H1 (cell line): Measurements from ENCODE around the gene TSKU.
"Not testable (repeated sequence)": the region's sequence is repeated elsewhere in the genome, so short reads cannot be mapped to it uniquely, and the experiment has no call there.

Source experiments
- EZH2 ChIP-seq: fragments of 200-600 bp; sonication (generic); IDR thresholded peaks from 2 replicates; pipeline ENCODE4 v1.7.1; 2012; ENCODE audit warnings: low read depth, mild to moderate bottlenecking, moderate library complexity, low read length, inconsistent platforms; ENCODE audit not compliant: severe bottlenecking
- HDAC2 ChIP-seq, 2 experiments: fragments of 300-600 bp in 1 of 2; sonication (generic) in 1 of 2; IDR thresholded peaks; 2 replicates each; pipeline ENCODE4 v1.6.1; 2011 to 2012; ENCODE audit warnings: low read depth in 2 of 2, low read length in 2 of 2, mild to moderate bottlenecking in 2 of 2, moderate library complexity in 2 of 2, borderline replicate concordance in 1 of 2, inconsistent platforms in 1 of 2
- JUN ChIP-seq: IDR thresholded peaks from 2 replicates; pipeline ENCODE4 v1.6.1; 2011; ENCODE audit warnings: low read depth, mild to moderate bottlenecking, improper control_type of control experiment, low read length
- POLR2A ChIP-seq, 2 experiments: IDR thresholded peaks; 1 replicate in 1 of 2; 2 replicates in 1 of 2; pipeline ENCODE4 v1.6.1; 2011; ENCODE audit warnings: low read depth in 2 of 2, low read length in 2 of 2, mild to moderate bottlenecking in 2 of 2; ENCODE audit errors: control extremely low read depth in 1 of 2
- YY1 ChIP-seq: IDR thresholded peaks from 2 replicates; pipeline ENCODE4 v1.6.1; 2011; ENCODE audit warnings: low read depth, mild to moderate bottlenecking, low read length
- TF ChIP-seq, protein P1 (sequence below), 3 experiments: IDR thresholded peaks; 1 replicate in 2 of 3; 2 replicates in 1 of 3; pipeline versions ENCODE4 v1.5.1 to v1.6.1; 2011; ENCODE audit warnings: low read length in 3 of 3, mild to moderate bottlenecking in 3 of 3, inconsistent platforms in 2 of 3, low read depth in 1 of 3, moderate library complexity in 1 of 3; ENCODE audit not compliant: insufficient read depth in 1 of 3; ENCODE audit errors: control extremely low read depth in 1 of 3
- TF ChIP-seq, protein P2 (sequence below): IDR thresholded peaks from 2 replicates; pipeline ENCODE4 v1.6.1; 2011; ENCODE audit warnings: low read depth, mild to moderate bottlenecking, low read length; ENCODE audit not compliant: insufficient read depth
- TF ChIP-seq, protein P3 (sequence below): IDR thresholded peaks from 2 replicates; pipeline ENCODE4 v1.6.1; 2011; ENCODE audit warnings: low read length, improper control_type of control experiment

DNA sequence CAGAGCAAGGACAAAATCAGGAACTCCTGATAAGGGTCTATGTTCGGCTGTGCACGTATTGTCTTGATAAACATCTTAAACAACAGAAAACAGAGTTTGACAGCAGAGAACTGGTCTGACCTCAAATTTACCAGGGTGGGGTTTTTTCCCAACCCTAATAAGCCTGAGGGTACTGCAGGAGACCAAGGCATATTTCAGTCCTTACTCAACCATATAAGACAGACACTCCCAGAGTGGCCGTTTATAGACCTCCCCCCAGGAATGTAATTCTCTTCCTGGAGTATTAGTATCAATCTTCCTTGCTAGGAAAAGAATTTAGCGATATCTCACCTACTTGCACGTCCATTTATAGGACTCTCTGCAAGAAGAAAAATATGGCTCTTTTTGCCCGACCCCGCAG is 32.5 kb downstream of the TSKU start:
- TF ChIP-seq, protein P1, sequence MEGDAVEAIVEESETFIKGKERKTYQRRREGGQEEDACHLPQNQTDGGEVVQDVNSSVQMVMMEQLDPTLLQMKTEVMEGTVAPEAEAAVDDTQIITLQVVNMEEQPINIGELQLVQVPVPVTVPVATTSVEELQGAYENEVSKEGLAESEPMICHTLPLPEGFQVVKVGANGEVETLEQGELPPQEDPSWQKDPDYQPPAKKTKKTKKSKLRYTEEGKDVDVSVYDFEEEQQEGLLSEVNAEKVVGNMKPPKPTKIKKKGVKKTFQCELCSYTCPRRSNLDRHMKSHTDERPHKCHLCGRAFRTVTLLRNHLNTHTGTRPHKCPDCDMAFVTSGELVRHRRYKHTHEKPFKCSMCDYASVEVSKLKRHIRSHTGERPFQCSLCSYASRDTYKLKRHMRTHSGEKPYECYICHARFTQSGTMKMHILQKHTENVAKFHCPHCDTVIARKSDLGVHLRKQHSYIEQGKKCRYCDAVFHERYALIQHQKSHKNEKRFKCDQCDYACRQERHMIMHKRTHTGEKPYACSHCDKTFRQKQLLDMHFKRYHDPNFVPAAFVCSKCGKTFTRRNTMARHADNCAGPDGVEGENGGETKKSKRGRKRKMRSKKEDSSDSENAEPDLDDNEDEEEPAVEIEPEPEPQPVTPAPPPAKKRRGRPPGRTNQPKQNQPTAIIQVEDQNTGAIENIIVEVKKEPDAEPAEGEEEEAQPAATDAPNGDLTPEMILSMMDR (IDR thresholded peaks at IDR 0.05; ENCODE audit: control extremely low read depth in 1 of 3, insufficient read depth in 1 of 3, low read depth in 1 of 3, low read length in 3 of 3) = not testable (repeated sequence)
- TF ChIP-seq JUN; EZH2; HDAC2 (IDR thresholded peaks at IDR 0.05; ENCODE audit: borderline replicate concordance in 1 of 2, low read depth in 2 of 2, low read length in 2 of 2); YY1; POLR2A (IDR thresholded peaks at IDR 0.05; ENCODE audit: control extremely low read depth in 1 of 2, low read depth in 2 of 2, low read length in 2 of 2): not testable (repeated sequence)
- TF ChIP-seq, protein P2, sequence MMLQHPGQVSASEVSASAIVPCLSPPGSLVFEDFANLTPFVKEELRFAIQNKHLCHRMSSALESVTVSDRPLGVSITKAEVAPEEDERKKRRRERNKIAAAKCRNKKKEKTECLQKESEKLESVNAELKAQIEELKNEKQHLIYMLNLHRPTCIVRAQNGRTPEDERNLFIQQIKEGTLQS = not testable (repeated sequence)
- TF ChIP-seq, protein P3, sequence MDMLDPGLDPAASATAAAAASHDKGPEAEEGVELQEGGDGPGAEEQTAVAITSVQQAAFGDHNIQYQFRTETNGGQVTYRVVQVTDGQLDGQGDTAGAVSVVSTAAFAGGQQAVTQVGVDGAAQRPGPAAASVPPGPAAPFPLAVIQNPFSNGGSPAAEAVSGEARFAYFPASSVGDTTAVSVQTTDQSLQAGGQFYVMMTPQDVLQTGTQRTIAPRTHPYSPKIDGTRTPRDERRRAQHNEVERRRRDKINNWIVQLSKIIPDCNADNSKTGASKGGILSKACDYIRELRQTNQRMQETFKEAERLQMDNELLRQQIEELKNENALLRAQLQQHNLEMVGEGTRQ = not testable (repeated sequence)
